KOPT-K1 (cell line): ENCODE results near the gene MAIP1.
A peak's percentile ranks its signal among the peaks of the same experiment; 100 is the strongest.

Experiments used
- H3K27ac ChIP-seq: fragments of 200-600 bp; sonication (generic); 2 replicates; pipeline ENCODE4 v1.5.1; 2016; ENCODE audit warnings: antibody characterized with exemption, mild to moderate bottlenecking, low read depth, low read length; ENCODE audit not compliant: poor library complexity, severe bottlenecking
- H3K36me3 ChIP-seq: fragments of 200-600 bp; sonication (generic); 2 replicates; pipeline ENCODE4 v1.5.1; 2017; ENCODE audit warnings: antibody characterized with exemption, mild to moderate bottlenecking, low read length, moderate library complexity; ENCODE audit not compliant: insufficient read depth
- H3K9me3 ChIP-seq: fragments of 200-600 bp; sonication (generic); 2 replicates; pipeline ENCODE4 v1.5.1; 2017; ENCODE audit warnings: antibody characterized with exemption, low read length, mild to moderate bottlenecking; ENCODE audit not compliant: insufficient read depth, poor library complexity, severe bottlenecking

Gene MAIP1

DNA sequence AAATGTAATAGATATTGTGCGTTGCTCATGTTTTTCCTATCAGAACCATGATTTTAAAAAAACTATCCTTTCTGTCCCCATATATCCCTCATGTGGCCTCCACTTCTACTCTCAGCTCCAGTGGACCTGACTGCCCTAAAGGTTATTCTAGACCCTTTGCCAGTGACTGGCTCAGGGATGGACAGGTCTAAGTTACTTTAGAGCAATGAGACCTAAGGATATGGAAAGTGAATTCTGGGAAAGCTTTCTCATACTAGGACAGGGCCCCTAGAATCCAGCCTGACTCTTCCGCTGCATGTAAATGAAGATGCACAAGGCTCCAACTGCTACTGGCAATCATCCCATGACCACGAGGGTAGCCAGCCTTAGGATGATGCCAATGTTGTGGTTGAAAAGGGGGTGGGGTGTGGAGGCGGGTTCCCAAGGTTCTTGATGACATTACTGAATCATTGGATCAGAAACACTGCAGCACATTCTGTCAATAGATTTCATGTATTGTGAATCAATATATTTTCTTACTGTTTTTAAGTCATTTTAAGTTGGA lies 23.0 kb upstream of the MAIP1 start:
- peaks cover 88% of the 10 kb centered on the region for H3K36me3 ChIP-seq
- no peak overlapping the region for H3K27ac ChIP-seq
- no peaks in the 10 kb centered on the region for H3K9me3 ChIP-seq

DNA sequence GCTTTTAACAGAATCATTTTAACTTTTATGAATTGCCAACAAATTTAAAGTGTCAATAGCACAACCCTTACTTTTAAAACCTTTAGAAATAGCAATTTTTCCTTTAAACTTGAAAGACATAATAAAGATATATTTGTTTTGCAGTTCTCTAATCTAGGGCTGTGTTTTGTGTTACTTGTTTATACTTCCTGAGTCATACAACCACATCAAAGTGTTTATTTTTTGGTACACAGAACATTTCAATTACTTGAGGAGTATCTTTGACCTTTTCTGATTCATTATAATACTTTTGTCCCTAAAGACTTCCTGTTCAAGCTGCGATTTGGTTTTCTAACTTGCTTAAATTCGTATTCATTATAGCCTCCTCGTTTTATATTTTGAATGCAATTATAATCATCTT lies 21.9 kb upstream of the MAIP1 start:
- no peak overlapping the region for H3K27ac ChIP-seq
- no peaks in the 10 kb centered on the region for H3K9me3 ChIP-seq
- H3K36me3 ChIP-seq = peaks cover 88% of the 10 kb centered on the region

GRCh38 chr2:199936554-199936953 lies 18.8 kb upstream of the MAIP1 start:
- peaks cover 79% of the 10 kb centered on the region for H3K36me3 ChIP-seq
- no peak overlapping the region for H3K27ac ChIP-seq
- no peaks in the 10 kb centered on the region for H3K9me3 ChIP-seq

- Histone ChIP-seq H3K36me3 (peaks cover 83% of the 10 kb centered on the region), H3K27ac (no peak overlapping the region), H3K9me3 (no peaks in the 10 kb centered on the region)
These were observed 15.0 kb upstream of the MAIP1 start for GRCh38 chr2:199940373-199940772.

DNA sequence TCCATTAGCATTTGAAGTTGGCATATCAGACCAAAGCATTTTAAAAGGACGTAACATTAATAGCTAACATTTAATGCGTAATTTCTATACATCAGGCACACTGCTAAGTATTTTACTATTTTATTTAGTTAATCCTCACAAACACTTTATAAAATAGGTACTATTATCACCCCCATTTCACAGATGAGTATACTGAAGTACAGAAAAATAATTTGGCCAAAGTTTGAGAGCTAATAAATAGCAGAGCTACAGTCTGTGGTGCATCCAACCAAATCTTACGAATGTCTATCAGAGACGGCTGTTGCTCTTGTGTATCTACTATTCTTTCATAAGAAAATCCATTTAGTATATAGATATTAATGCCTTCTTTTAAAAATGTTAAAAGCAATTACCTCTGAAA lies 12.0 kb upstream of the MAIP1 start:
- no peaks in the 10 kb centered on the region for H3K9me3 ChIP-seq
- peaks cover 87% of the 10 kb centered on the region for H3K36me3 ChIP-seq

DNA sequence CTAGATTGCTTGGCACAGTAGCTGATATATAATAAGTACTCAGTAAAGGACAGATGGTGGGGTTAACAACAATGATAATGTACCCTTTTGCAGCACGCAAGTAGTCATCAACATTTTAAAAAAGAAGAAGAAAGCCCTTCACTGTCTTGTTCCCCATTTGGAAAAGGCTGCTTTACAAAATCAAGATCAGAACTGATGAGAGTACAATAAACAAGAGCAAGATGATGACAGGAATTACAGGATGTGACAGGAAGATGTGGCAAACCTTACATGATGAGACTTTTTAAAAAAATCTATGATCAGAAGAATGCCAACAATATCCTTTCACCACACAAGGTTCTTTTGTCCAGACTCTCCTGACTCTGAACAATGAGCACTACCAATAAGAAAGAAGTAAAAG lies 9.2 kb upstream of the MAIP1 start:
- H3K36me3 ChIP-seq = peaks cover 89% of the 10 kb centered on the region
- H3K9me3 ChIP-seq = no peaks in the 10 kb centered on the region
- H3K27ac ChIP-seq = no peak overlapping the region

More for the DNA sequence above, 12.0 kb upstream of the MAIP1 start:
- no peak overlapping the region for H3K27ac ChIP-seq

DNA sequence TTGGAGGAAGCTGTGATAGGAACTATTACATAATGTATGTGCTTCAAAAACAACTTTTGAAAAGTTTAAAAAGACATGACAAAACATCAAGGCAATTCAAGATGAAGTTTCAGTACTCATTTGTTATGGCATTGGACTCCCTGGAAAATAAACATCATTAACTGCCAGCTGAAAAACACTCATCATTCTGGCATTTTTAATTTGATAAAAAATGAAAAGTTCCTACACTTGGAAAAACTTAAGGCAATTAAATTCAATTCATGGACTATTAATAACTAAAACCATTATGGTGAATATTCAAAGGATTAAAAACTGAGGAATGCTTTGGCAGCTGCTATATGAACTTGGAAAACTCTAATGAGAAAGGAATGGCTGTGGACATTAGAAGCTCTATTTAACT lies 8.5 kb upstream of the MAIP1 start:
- H3K36me3 ChIP-seq = peaks cover 88% of the 10 kb centered on the region
- no peak overlapping the region for H3K27ac ChIP-seq
- no peaks in the 10 kb centered on the region for H3K9me3 ChIP-seq

GRCh38 chr2:199950396-199950795 lies 5.0 kb upstream of the MAIP1 start:
- Histone ChIP-seq H3K9me3 (no peaks in the 10 kb centered on the region), H3K36me3 (peaks cover 55% of the 10 kb centered on the region), H3K27ac (no peak overlapping the region)

GRCh38 chr2:199951023-199951422 lies 4.4 kb upstream of the MAIP1 start:
- Histone ChIP-seq H3K36me3 (peaks cover 48% of the 10 kb centered on the region), H3K27ac (no peak overlapping the region), H3K9me3 (no peaks in the 10 kb centered on the region)

DNA sequence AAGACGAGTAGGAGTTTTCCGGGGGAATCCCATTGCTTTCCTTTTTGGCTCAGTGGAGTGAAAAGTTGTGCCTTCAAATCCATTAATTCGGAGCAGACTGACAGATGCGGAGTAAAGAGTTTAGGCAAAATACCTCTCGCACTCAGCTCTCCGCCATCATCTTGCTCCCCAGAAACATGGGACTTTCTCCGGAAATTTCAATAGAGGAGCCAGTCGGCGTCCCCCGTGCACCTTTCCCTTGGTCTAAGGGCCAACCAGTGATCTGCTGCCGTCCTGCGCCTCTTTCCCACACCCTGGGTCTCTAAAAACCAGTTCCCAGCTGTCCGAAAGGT lies 409 bp upstream of the MAIP1 start:
- H3K27ac ChIP-seq = peak overlapping the region; percentile 82
- no peaks in the 10 kb centered on the region for H3K9me3 ChIP-seq

GRCh38 chr2:199956062-199956380 lies 639 bp downstream of the MAIP1 start:
- Histone ChIP-seq H3K27ac (peak overlapping the region; percentile 82), H3K36me3 (peaks cover 38% of the 10 kb centered on the region), H3K9me3 (no peaks in the 10 kb centered on the region)

More for the DNA sequence above, 409 bp upstream of the MAIP1 start:
- H3K36me3 ChIP-seq = peaks cover 38% of the 10 kb centered on the region

GRCh38 chr2:199958014-199958413 lies 2.6 kb downstream of the MAIP1 start:
- Histone ChIP-seq H3K9me3 (no peaks in the 10 kb centered on the region), H3K36me3 (peaks cover 51% of the 10 kb centered on the region), H3K27ac (no peak overlapping the region)

DNA sequence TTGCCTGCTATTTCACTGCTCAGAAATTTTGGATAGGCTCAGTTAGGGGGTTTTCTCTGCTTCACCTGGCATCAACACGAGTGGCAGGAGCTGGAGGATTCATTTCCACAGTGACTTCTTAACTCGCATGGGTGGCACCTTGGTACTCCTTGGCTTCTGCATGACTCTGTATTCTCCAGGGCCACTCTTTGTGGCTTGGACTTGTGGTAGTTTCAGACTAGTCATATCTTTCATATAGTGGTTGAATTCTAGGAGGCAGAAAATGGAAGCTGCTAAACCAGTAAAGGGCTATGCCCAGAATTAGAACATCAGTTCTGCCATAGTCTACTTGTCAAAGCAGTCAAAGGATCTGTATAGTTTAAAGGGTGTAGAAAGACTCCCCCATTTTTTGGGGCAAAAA lies 6.8 kb downstream of the MAIP1 start:
- Histone ChIP-seq H3K9me3 (no peaks in the 10 kb centered on the region), H3K27ac (no peak overlapping the region), H3K36me3 (peaks cover 92% of the 10 kb centered on the region)

GRCh38 chr2:199966405-199966804 lies 11.0 kb downstream of the MAIP1 start:
- Histone ChIP-seq H3K9me3 (no peaks in the 10 kb centered on the region), H3K36me3 (peaks cover 79% of the 10 kb centered on the region), H3K27ac (no peak overlapping the region)

DNA sequence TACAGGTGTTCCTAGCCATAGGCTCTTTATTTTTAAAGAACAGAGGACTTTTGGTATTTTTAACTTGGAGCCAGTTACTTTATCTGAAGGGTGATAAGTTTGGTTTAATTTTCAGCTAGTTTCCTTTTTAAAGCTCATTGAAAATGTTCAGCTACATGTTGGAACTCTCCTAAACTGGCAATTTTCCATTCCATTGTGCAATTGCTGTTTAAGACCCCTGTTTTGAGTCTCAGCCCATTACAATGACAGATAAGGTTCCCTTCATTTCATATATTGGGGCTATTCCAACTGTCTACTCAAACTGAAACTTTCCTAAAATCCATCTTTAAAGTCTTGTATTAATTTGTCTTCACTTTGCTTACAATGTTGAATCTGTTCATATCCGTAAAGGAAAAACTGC lies 11.6 kb downstream of the MAIP1 start:
- no peak overlapping the region for H3K27ac ChIP-seq
- H3K36me3 ChIP-seq = peaks cover 74% of the 10 kb centered on the region

DNA sequence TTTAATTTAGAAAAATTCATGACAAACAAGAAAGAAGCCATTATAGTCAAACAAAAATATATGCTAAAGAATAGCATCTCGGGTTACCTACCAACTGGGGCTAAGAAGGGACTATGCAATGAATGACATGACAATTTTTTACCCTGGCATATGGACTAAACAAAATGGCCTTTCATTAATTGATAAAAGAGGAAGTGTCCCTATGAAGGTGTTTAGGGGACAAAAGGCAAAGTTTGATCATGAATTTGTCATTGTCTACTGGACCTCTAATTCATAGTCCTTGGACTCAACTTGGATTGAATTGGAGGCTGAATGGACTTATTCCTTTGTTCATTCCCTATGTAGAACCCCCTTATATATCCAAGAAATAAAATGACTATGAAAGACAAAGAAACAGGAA lies 12.7 kb downstream of the MAIP1 start:
- H3K36me3 ChIP-seq = peaks cover 64% of the 10 kb centered on the region
- no peak overlapping the region for H3K27ac ChIP-seq
- H3K9me3 ChIP-seq = no peaks in the 10 kb centered on the region

More for the DNA sequence above, 11.6 kb downstream of the MAIP1 start:
- H3K9me3 ChIP-seq = no peaks in the 10 kb centered on the region
